Glutamatergic neuron (in vitro differentiated cells): Measurements from ENCODE around the gene FN1. TPM values are rescaled to one million over a fixed set of nuclear protein-coding genes. Genes with fewer than 3 reads are reported as not detected.

ENCODE experiments used
- DNase-seq: peaks from one replicate; pipeline ENCODE4 v3.0.0; 2022
- H3K27ac Mint-ChIP-seq: one replicate; pipeline ENCODE4 v1.8.0; 2020; ENCODE audit warnings: mild to moderate bottlenecking, mixed read lengths, inconsistent platforms; ENCODE audit not compliant: unreplicated experiment
- H3K27me3 Mint-ChIP-seq: one replicate; pipeline ENCODE4 v1.8.0; 2020; ENCODE audit warnings: mild to moderate bottlenecking, moderate library complexity, mixed read lengths, inconsistent platforms; ENCODE audit not compliant: unreplicated experiment
- H3K36me3 Mint-ChIP-seq: one replicate; pipeline ENCODE4 v1.8.0; 2020; ENCODE audit warnings: mild to moderate bottlenecking, mixed read lengths, inconsistent platforms; ENCODE audit not compliant: unreplicated experiment
- H3K4me1 Mint-ChIP-seq: one replicate; pipeline ENCODE4 v1.8.0; 2020; ENCODE audit warnings: mild to moderate bottlenecking, low read depth, mixed read lengths, inconsistent platforms; ENCODE audit not compliant: unreplicated experiment
- H3K4me3 Mint-ChIP-seq: one replicate; pipeline ENCODE4 v1.8.0; 2020; ENCODE audit warnings: mild to moderate bottlenecking, mixed read lengths, inconsistent platforms; ENCODE audit not compliant: unreplicated experiment
- H3K9me3 Mint-ChIP-seq: one replicate; pipeline ENCODE4 v1.8.0; 2020; ENCODE audit warnings: mild to moderate bottlenecking, moderate library complexity, mixed read lengths, inconsistent platforms; ENCODE audit not compliant: unreplicated experiment
- CTCF ChIP-seq: fragments of 200-600 bp; sonication (generic); IDR thresholded peaks from one replicate; pipeline ENCODE4 v1.5.0; 2021; ENCODE audit not compliant: partially characterized antibody, unreplicated experiment
- total RNA-seq: library from RNA; stranded (reverse); fragmentation: NEBNext Ultra II Directional; extraction: Animal tissue kit (Norgen Biotek cat#: 25700); gene quantifications from one replicate; pipeline ENCODE4 v1.2.1, GENCODE V29; 2021; ENCODE audit not compliant: unreplicated experiment

Gene FN1
- total RNA-seq, 1 donor from 2014 or later: 28.6 TPM

- Mint-ChIP-seq H3K4me3 (no peak overlapping the region), H3K27me3 (peaks cover 1% of the 10 kb centered on the region), H3K36me3 (no peaks in the 10 kb centered on the region), H3K27ac (no peak overlapping the region), H3K9me3 (no peaks in the 10 kb centered on the region), H3K4me1 (no peaks in the 10 kb centered on the region)
- TF ChIP-seq CTCF: no peak
- DNase-seq: no peak
These were observed 12.6 kb downstream of the FN1 start for GRCh38 chr2:215423234-215423633.

DNA sequence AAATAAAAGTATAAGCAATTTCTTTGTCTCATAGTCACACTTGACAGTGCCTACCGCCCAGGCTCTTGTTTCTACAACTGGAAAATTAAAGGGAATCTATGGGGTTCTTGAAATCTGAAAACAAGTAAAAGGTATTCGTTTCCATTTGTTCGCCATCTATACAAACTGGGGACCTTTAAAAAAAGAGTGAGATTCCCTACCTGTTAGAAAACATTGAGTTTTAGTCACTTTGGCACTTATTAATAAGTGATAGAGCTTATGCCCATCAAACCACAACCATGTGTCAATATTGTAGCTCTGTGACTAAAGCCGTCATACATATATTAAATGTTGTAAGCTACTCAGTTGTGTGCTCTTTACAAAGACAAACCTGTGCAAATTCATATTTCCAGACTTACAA lies 13.2 kb downstream of the FN1 start:
- Mint-ChIP-seq H3K4me3 (no peak overlapping the region), H3K27me3 (peaks cover 1% of the 10 kb centered on the region), H3K9me3 (no peaks in the 10 kb centered on the region), H3K4me1 (no peaks in the 10 kb centered on the region), H3K27ac (no peak overlapping the region), H3K36me3 (no peaks in the 10 kb centered on the region)
- TF ChIP-seq CTCF: no peak
- no peak for DNase-seq

DNA sequence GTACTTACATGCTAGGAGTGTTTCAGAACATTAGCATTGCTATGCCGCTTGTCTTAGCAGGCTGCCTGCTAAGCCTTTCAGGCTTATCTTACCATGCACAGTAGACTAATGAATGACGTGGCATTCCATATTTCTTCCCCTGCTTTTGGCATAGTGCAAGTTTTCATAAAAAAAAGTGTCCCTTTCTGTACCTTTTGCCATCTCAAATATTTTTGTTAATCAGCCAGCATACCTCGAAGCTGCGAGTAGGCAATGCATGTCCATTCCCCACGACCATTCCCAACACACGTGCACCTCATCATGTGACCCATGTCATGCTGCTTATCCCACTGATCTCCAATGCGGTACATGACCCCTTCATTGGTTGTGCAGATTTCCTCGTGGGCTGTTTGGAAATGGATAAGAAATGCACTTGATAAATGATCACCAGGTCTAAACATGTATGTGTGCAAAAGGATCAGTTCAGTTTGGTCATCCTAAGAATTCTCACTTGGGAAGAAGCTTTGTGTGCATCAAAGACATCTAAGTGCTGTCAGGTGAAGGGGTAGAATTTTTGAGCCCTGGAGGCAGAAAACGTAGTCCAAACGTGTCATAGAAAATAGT lies 13.9 kb downstream of the FN1 start:
- H3K27ac Mint-ChIP-seq: no peak overlapping the region
- no peaks in the 10 kb centered on the region for H3K4me1 Mint-ChIP-seq
- H3K4me3 Mint-ChIP-seq: no peak overlapping the region
- no peak for DNase-seq
- no peaks in the 10 kb centered on the region for H3K9me3 Mint-ChIP-seq
- no peaks in the 10 kb centered on the region for H3K36me3 Mint-ChIP-seq
- no peak for TF ChIP-seq CTCF
- H3K27me3 Mint-ChIP-seq: peaks cover 1% of the 10 kb centered on the region

GRCh38 chr2:215420471-215420935 lies 15.4 kb downstream of the FN1 start:
- H3K27me3 Mint-ChIP-seq: peaks cover 1% of the 10 kb centered on the region
- no peak overlapping the region for H3K27ac Mint-ChIP-seq
- H3K4me3 Mint-ChIP-seq: no peak overlapping the region
- DNase-seq: no peak
- no peaks in the 10 kb centered on the region for H3K36me3 Mint-ChIP-seq
- H3K4me1 Mint-ChIP-seq: no peaks in the 10 kb centered on the region
- no peaks in the 10 kb centered on the region for H3K9me3 Mint-ChIP-seq
- no peak for TF ChIP-seq CTCF

DNA sequence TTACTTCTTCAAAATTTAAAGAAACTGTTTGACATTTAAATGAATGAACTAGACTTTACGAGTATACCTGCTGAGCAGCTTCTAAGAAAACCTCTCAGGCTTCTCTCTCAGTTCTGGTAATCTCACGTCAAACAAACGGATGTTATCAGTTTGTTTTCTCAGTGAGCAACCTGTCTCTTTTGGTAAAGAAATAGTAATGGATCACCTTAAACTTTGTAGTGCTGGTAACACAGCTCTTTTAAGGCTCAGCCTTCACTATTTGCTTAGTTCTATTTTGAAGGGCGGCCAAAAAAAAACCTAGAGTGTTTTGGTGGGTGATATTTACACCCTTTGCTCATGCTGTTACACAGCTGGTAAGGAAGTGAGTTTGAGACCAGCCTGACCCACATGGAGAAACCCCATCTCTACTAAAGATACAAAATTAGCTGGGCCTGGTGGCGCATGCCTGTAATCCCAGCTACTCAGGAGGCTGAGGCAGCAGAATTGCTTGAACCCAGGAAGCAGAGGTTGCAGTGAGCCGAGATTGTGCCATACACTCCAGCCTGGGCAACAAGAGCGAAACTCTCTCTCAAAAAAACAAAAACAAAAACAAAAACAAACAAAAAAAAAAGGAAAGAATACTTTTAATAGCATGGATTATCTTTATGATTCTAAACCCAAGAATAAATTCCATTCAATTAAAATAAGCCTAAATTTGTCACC lies 15.9 kb downstream of the FN1 start:
- H3K4me1 Mint-ChIP-seq: no peaks in the 10 kb centered on the region
- no peak for DNase-seq
- H3K27me3 Mint-ChIP-seq: peaks cover 1% of the 10 kb centered on the region

More for the DNA sequence above, 15.9 kb downstream of the FN1 start:
- Mint-ChIP-seq H3K27ac (no peak overlapping the region), H3K9me3 (no peaks in the 10 kb centered on the region), H3K36me3 (no peaks in the 10 kb centered on the region), H3K4me3 (no peak overlapping the region)
- no peak for TF ChIP-seq CTCF
